ENCODE data around the gene DDAH1. TPM values are rescaled to one million over a fixed set of nuclear protein-coding genes. Genes with fewer than 3 reads are reported as not detected.
A peak's percentile ranks its signal among the peaks of the same experiment; 100 is the strongest.

The DDAH1 gene
- total RNA-seq, 1 donor: 89.0 TPM

DNA sequence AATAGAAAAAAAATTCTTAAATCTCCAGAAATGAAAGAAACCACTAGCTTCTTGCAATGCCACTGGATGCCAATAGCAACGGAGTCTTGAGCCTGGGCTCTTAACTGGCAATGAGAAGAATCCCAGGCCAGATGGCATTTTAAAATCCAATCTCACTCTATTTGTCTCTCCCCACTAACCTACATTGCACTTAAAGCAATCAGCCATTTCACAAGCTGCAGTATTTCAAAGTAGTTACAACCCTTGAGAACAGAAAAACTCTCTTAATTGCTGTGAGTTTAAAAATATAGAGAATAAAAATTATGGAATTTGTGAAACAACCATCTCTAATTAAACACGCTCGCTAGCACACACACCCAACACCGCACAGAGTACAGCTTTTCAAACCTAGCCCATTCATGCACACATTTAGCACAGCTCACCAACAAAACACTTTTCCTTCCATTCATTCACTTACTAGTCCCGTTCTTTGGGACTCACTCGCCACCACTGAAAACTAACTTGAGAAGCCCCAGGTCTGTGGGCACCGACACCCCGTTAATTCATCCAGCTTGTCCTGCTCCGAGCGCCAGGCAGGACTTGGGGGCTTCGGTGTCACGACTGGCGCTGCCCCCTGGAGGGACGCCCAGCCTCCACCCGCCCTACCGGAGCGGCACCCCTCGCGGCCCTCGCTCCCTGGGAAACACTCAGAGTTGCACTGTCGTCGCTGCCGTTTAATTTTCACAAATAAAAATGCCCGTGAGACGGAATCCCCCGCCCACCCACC, 1.0 kb downstream of the DDAH1 start:
- Histone ChIP-seq H3K27me3 (ENCODE audit: insufficient read depth, low read length) (no peaks in the 10 kb centered on the region), H3K27ac (ENCODE audit: low read depth, low read length) (peak overlapping the region; percentile 89), H3K9me3 (ENCODE audit: low read depth, low read length) (no peaks in the 10 kb centered on the region), H2AFZ (ENCODE audit: low read length) (no peak overlapping the region), H3K4me1 (ENCODE audit: insufficient read depth, low read length) (peaks cover 38% of the 10 kb centered on the region), H4K20me1 (ENCODE audit: insufficient read depth, low read length) (peaks cover 25% of the 10 kb centered on the region), H3K4me3 (ENCODE audit: insufficient read depth, low read length) (peak overlapping the region; percentile 85), H3K79me2 (ENCODE audit: insufficient read depth, low read length) (peaks cover 84% of the 10 kb centered on the region), H3K36me3 (ENCODE audit: insufficient read depth, low read length) (peaks cover 7% of the 10 kb centered on the region), H3K4me2 (ENCODE audit: insufficient read depth, low read length) (peak overlapping the region; percentile 83)
- peak; percentile 69 for DNase-seq (ENCODE audit: insufficient read length, low spot score, missing footprints)
- TF ChIP-seq, protein P1, sequence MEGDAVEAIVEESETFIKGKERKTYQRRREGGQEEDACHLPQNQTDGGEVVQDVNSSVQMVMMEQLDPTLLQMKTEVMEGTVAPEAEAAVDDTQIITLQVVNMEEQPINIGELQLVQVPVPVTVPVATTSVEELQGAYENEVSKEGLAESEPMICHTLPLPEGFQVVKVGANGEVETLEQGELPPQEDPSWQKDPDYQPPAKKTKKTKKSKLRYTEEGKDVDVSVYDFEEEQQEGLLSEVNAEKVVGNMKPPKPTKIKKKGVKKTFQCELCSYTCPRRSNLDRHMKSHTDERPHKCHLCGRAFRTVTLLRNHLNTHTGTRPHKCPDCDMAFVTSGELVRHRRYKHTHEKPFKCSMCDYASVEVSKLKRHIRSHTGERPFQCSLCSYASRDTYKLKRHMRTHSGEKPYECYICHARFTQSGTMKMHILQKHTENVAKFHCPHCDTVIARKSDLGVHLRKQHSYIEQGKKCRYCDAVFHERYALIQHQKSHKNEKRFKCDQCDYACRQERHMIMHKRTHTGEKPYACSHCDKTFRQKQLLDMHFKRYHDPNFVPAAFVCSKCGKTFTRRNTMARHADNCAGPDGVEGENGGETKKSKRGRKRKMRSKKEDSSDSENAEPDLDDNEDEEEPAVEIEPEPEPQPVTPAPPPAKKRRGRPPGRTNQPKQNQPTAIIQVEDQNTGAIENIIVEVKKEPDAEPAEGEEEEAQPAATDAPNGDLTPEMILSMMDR (IDR thresholded peaks at IDR 0.05; ENCODE audit: extremely low read depth, low read depth, low read length): no peak

GRCh38 chr1:85462931-85463649, 1.9 kb downstream of the DDAH1 start:
- H3K4me2 ChIP-seq (ENCODE audit: insufficient read depth, low read length): peak overlapping the region; percentile 83
- no peaks in the 10 kb centered on the region for H3K27me3 ChIP-seq (ENCODE audit: insufficient read depth, low read length)
- no peak overlapping the region for H2AFZ ChIP-seq (ENCODE audit: low read length)
- no peaks in the 10 kb centered on the region for H3K9me3 ChIP-seq (ENCODE audit: low read depth, low read length)
- peaks cover 38% of the 10 kb centered on the region for H3K4me1 ChIP-seq (ENCODE audit: insufficient read depth, low read length)
- H3K4me3 ChIP-seq (ENCODE audit: insufficient read depth, low read length): peak overlapping the region; percentile 85
- peak overlapping the region; percentile 89 for H3K27ac ChIP-seq (ENCODE audit: low read depth, low read length)
- H4K20me1 ChIP-seq (ENCODE audit: insufficient read depth, low read length): peaks cover 26% of the 10 kb centered on the region
- H3K36me3 ChIP-seq (ENCODE audit: insufficient read depth, low read length): peaks cover 7% of the 10 kb centered on the region
- peaks cover 89% of the 10 kb centered on the region for H3K79me2 ChIP-seq (ENCODE audit: insufficient read depth, low read length)
- TF ChIP-seq, protein P1 (IDR thresholded peaks at IDR 0.05; ENCODE audit: extremely low read depth, low read depth, low read length): no peak
- DNase-seq (ENCODE audit: insufficient read length, low spot score, missing footprints): no peak

DNA sequence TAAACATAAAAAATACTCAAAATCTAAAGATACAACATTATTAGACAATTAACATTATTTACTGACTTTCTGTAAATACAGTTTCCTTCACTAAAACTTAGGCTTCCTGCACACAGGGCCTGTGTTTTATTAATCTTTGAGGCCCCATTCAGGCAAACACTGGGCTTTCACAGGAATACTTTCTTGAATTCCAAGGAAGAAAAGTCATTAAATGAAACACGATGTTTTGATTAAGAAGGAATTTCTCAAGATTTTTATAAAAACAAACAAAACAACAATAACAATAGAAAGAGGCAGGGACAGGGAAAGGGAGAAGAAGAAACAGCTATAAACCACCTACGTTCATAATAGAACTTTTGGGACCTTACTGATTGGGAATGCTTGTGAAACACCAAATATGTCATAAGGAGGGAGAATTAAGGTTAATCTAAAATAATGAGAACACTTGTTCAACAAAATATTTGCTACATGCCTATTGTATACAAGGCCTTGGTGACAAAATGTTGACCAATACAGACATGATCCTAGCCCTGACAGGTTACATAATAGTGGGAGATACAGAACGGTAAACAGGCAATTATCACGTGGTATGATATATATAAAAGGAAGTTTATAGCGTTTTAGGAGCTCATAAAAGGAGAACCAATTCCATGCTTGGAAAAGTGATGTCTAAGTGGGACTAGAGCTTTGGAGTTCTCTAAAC, 3.6 kb downstream of the DDAH1 start:
- Histone ChIP-seq H3K4me1 (ENCODE audit: insufficient read depth, low read length) (peaks cover 41% of the 10 kb centered on the region), H3K4me2 (ENCODE audit: insufficient read depth, low read length) (no peak overlapping the region), H3K36me3 (ENCODE audit: insufficient read depth, low read length) (peaks cover 16% of the 10 kb centered on the region), H4K20me1 (ENCODE audit: insufficient read depth, low read length) (peaks cover 27% of the 10 kb centered on the region), H3K27ac (ENCODE audit: low read depth, low read length) (no peak overlapping the region), H3K9me3 (ENCODE audit: low read depth, low read length) (no peaks in the 10 kb centered on the region), H2AFZ (ENCODE audit: low read length) (no peak overlapping the region), H3K4me3 (ENCODE audit: insufficient read depth, low read length) (no peak overlapping the region), H3K79me2 (ENCODE audit: insufficient read depth, low read length) (peaks cover 97% of the 10 kb centered on the region), H3K27me3 (ENCODE audit: insufficient read depth, low read length) (no peaks in the 10 kb centered on the region)
- TF ChIP-seq, protein P1 (IDR thresholded peaks at IDR 0.05; ENCODE audit: extremely low read depth, low read depth, low read length): no peak
- DNase-seq (ENCODE audit: insufficient read length, low spot score, missing footprints): no peak

Measured in osteoblast (primary cell).